IgD-negative memory B cell (primary cell): ENCODE measurements around the gene MSH3. TPM values are rescaled to one million over a fixed set of nuclear protein-coding genes. Genes with fewer than 3 reads are reported as not detected.
"Not testable (repeated sequence)": the region's sequence is repeated elsewhere in the genome, so short reads cannot be mapped to it uniquely, and the experiment has no call there.

ENCODE experiments used
- H3K27ac Mint-ChIP-seq, 3 donors: one replicate each; pipeline ENCODE4 v1.8.0; 2020 to 2022; ENCODE audit warnings: mild to moderate bottlenecking in 3 of 3, mixed read lengths in 3 of 3, moderate library complexity in 1 of 3
- H3K27me3 Mint-ChIP-seq: one replicate; pipeline ENCODE4 v1.8.0; 2021; ENCODE audit warnings: mixed read lengths
- H3K36me3 Mint-ChIP-seq: one replicate; pipeline ENCODE4 v1.8.0; 2020; ENCODE audit warnings: mild to moderate bottlenecking, mixed read lengths
- H3K4me1 Mint-ChIP-seq, 3 donors: one replicate each; pipeline ENCODE4 v1.8.0; 2020 to 2022; ENCODE audit warnings: mixed read lengths in 3 of 3, mild to moderate bottlenecking in 1 of 3
- H3K4me3 Mint-ChIP-seq, 4 donors: one replicate each; pipeline ENCODE4 v1.8.0; 2020 to 2022; ENCODE audit warnings: mild to moderate bottlenecking in 4 of 4, mixed read lengths in 4 of 4, moderate library complexity in 3 of 4
- H3K9me3 Mint-ChIP-seq, 3 donors: one replicate each; pipeline ENCODE4 v1.8.0; 2020 to 2021; ENCODE audit warnings: mixed read lengths in 3 of 3, mild to moderate bottlenecking in 1 of 3
- polyA plus RNA-seq: library from polyadenylated mRNA; unstranded; fragments of 300-500 nt; fragmentation: Illumina TruSeq; gene quantifications from one replicate; pipeline ENCODE4 v1.2.3, GENCODE V29; 2021

The MSH3 gene
- polyA plus RNA-seq, 1 donor from 2014 or later, result 11.7 TPM

GRCh38 chr5:80632700-80633099, 21.8 kb upstream of the MSH3 start:
- no peaks in the 10 kb centered on the region for H3K27me3 Mint-ChIP-seq
- no peak overlapping the region for H3K27ac Mint-ChIP-seq
- H3K36me3 Mint-ChIP-seq, result peaks cover 7% of the 10 kb centered on the region
- peaks cover 0 to 2% (median 0%) of the 10 kb centered on the region in 3 donors for H3K4me1 Mint-ChIP-seq
- H3K9me3 Mint-ChIP-seq, result no peaks in the 10 kb centered on the region
- no peak overlapping the region for H3K4me3 Mint-ChIP-seq

GRCh38 chr5:80634193-80634592, 20.3 kb upstream of the MSH3 start:
- Mint-ChIP-seq H3K27me3 (no peaks in the 10 kb centered on the region), H3K36me3 (peaks cover 10% of the 10 kb centered on the region), H3K9me3 (no peaks in the 10 kb centered on the region), H3K4me1 (peaks cover 0 to 2% (median 0%) of the 10 kb centered on the region in 3 donors), H3K27ac (no peak overlapping the region), H3K4me3 (no peak overlapping the region)

- H3K9me3 Mint-ChIP-seq, result no peaks in the 10 kb centered on the region
- no peak overlapping the region for H3K27ac Mint-ChIP-seq
- H3K4me1 Mint-ChIP-seq, result peaks cover 0 to 4% (median 2%) of the 10 kb centered on the region in 3 donors
- H3K36me3 Mint-ChIP-seq, result peaks cover 19% of the 10 kb centered on the region
- no peaks in the 10 kb centered on the region for H3K27me3 Mint-ChIP-seq
- no peak overlapping the region for H3K4me3 Mint-ChIP-seq
Measured at GRCh38 chr5:80641353-80641752, 13.1 kb upstream of the MSH3 start.

- no peak overlapping the region for H3K4me3 Mint-ChIP-seq
- H3K27ac Mint-ChIP-seq, result peak overlapping the region in 1 of 3 donors; percentile 35
- no peaks in the 10 kb centered on the region for H3K9me3 Mint-ChIP-seq
- H3K36me3 Mint-ChIP-seq, result peaks cover 20% of the 10 kb centered on the region
- peaks cover 0 to 9% (median 0%) of the 10 kb centered on the region in 3 donors for H3K4me1 Mint-ChIP-seq
- no peaks in the 10 kb centered on the region for H3K27me3 Mint-ChIP-seq
Measured at GRCh38 chr5:80644900-80645299, 9.6 kb upstream of the MSH3 start.

- H3K4me1 Mint-ChIP-seq, result peaks cover 0 to 9% (median 0%) of the 10 kb centered on the region in 3 donors
Measured at GRCh38 chr5:80646926-80647325, 7.5 kb upstream of the MSH3 start.

GRCh38 chr5:80653502-80653901, 950 bp upstream of the MSH3 start:
- Mint-ChIP-seq H3K27me3 (no peaks in the 10 kb centered on the region), H3K36me3 (peaks cover 3% of the 10 kb centered on the region), H3K4me3 (peak overlapping the region; percentile 86 to 92 (median 89)), H3K9me3 (no peaks in the 10 kb centered on the region), H3K4me1 (peaks cover 9 to 17% (median 16%) of the 10 kb centered on the region in 3 donors), H3K27ac (peak overlapping the region in 1 of 3 donors; percentile 39)

More at GRCh38 chr5:80646926-80647325, 7.5 kb upstream of the MSH3 start:
- Mint-ChIP-seq H3K27ac (no peak overlapping the region), H3K36me3 (peaks cover 15% of the 10 kb centered on the region), H3K4me3 (no peak overlapping the region), H3K9me3 (no peaks in the 10 kb centered on the region), H3K27me3 (no peaks in the 10 kb centered on the region)

GRCh38 chr5:80654054-80654390, 430 bp upstream of the MSH3 start:
- H3K9me3 Mint-ChIP-seq, result no peaks in the 10 kb centered on the region
- peaks cover 9 to 17% (median 16%) of the 10 kb centered on the region in 3 donors for H3K4me1 Mint-ChIP-seq
- H3K36me3 Mint-ChIP-seq, result peaks cover 2% of the 10 kb centered on the region
- peak overlapping the region in 2 of 3 donors; percentile 39 to 96 for H3K27ac Mint-ChIP-seq
- peak overlapping the region; percentile 86 to 92 (median 89) for H3K4me3 Mint-ChIP-seq
- H3K27me3 Mint-ChIP-seq, result no peaks in the 10 kb centered on the region

- Mint-ChIP-seq H3K27me3 (no peaks in the 10 kb centered on the region), H3K36me3 (peaks cover 8% of the 10 kb centered on the region), H3K4me3 (peak overlapping the region; percentile 89 to 96 (median 91)), H3K27ac (peak overlapping the region; percentile 84 to 96 (median 93)), H3K9me3 (no peaks in the 10 kb centered on the region), H3K4me1 (peaks cover 9 to 21% (median 16%) of the 10 kb centered on the region in 3 donors)
Measured at GRCh38 chr5:80655231-80655774, 851 bp downstream of the MSH3 start.

- Mint-ChIP-seq H3K4me3 (peak overlapping the region in 1 of 4 donors; percentile 38), H3K4me1 (peaks cover 9 to 21% (median 16%) of the 10 kb centered on the region in 3 donors), H3K36me3 (peaks cover 14% of the 10 kb centered on the region), H3K9me3 (no peaks in the 10 kb centered on the region), H3K27ac (peak overlapping the region in 2 of 3 donors; percentile 43 to 93), H3K27me3 (no peaks in the 10 kb centered on the region)
Measured at GRCh38 chr5:80656425-80656824, 2.0 kb downstream of the MSH3 start.

GRCh38 chr5:80659106-80659505, 4.7 kb downstream of the MSH3 start:
- H3K9me3 Mint-ChIP-seq, result no peaks in the 10 kb centered on the region
- peaks cover 5 to 11% (median 6%) of the 10 kb centered on the region in 3 donors for H3K4me1 Mint-ChIP-seq
- peak overlapping the region in 1 of 4 donors; percentile 7 for H3K4me3 Mint-ChIP-seq
- peaks cover 14% of the 10 kb centered on the region for H3K36me3 Mint-ChIP-seq
- no peak overlapping the region for H3K27ac Mint-ChIP-seq
- no peaks in the 10 kb centered on the region for H3K27me3 Mint-ChIP-seq

- H3K4me3 Mint-ChIP-seq, H3K27me3 Mint-ChIP-seq, H3K4me1 Mint-ChIP-seq, H3K9me3 Mint-ChIP-seq, H3K27ac Mint-ChIP-seq: not testable (repeated sequence)
- H3K36me3 Mint-ChIP-seq, result peaks cover 15% of the 10 kb centered on the region
Measured at GRCh38 chr5:80660661-80661060, 6.2 kb downstream of the MSH3 start.

- Mint-ChIP-seq H3K4me3 (no peak overlapping the region), H3K9me3 (no peaks in the 10 kb centered on the region), H3K27me3 (no peaks in the 10 kb centered on the region), H3K36me3 (peaks cover 15% of the 10 kb centered on the region), H3K27ac (no peak overlapping the region), H3K4me1 (peaks cover 2 to 10% (median 3%) of the 10 kb centered on the region in 3 donors)
Measured at GRCh38 chr5:80662108-80662507, 7.7 kb downstream of the MSH3 start.

- Mint-ChIP-seq H3K27me3 (no peaks in the 10 kb centered on the region), H3K27ac (no peak overlapping the region), H3K36me3 (peaks cover 11% of the 10 kb centered on the region), H3K4me3 (no peak overlapping the region), H3K9me3 (no peaks in the 10 kb centered on the region), H3K4me1 (peaks cover 9 to 16% (median 12%) of the 10 kb centered on the region in 3 donors)
Measured at GRCh38 chr5:80665057-80665456, 10.6 kb downstream of the MSH3 start.

- peaks cover 10 to 20% (median 12%) of the 10 kb centered on the region in 3 donors for H3K4me1 Mint-ChIP-seq
- peak overlapping the region in 1 of 3 donors; percentile 76 for H3K27ac Mint-ChIP-seq
- H3K36me3 Mint-ChIP-seq, result peaks cover 2% of the 10 kb centered on the region
- no peaks in the 10 kb centered on the region for H3K9me3 Mint-ChIP-seq
- H3K27me3 Mint-ChIP-seq, result no peaks in the 10 kb centered on the region
- H3K4me3 Mint-ChIP-seq, result no peak overlapping the region
Measured at GRCh38 chr5:80667384-80667783, 12.9 kb downstream of the MSH3 start.

GRCh38 chr5:80668016-80668969, 13.8 kb downstream of the MSH3 start:
- no peaks in the 10 kb centered on the region for H3K9me3 Mint-ChIP-seq
- peak overlapping the region; percentile 70 to 87 (median 80) for H3K4me3 Mint-ChIP-seq
- no peaks in the 10 kb centered on the region for H3K27me3 Mint-ChIP-seq
- peak overlapping the region; percentile 55 to 93 (median 55) for H3K27ac Mint-ChIP-seq
- peaks cover 10 to 20% (median 12%) of the 10 kb centered on the region in 3 donors for H3K4me1 Mint-ChIP-seq
- H3K36me3 Mint-ChIP-seq, result peaks cover 2% of the 10 kb centered on the region
